Measurements from ENCODE around the gene CYP26B1.

CYP26B1 gene

DNA sequence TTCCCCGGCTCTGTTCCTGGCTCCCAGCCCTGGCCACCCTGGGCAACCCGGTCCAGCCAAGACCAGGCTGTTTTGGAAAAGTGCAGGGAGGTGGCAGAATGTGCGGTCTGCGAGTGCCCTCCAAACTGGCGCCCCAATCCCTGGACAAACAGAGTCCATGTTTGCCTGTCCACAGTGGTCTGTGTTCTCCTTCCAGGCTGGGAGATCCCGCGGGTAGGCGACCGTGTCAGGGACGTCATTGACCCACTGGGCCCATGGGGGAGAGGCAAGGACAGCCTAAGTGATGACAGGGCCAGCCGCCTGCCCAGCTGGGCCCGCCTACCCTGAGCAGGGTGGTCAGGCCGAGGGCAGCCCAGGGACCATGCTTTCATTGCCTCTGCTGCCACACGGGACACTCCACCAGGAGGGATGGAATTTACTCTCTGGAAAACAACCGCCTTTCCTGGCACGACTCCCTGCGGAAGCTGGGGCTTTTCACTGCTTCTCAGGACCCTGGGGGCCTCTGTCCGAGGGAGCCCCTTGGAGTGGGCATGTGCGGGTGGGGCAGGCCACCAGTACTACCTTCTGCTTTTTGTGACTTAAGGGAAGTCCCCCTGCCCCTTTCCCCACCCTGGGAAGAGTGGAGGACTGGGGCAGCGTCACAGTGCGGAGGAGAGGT lies 20.1 kb downstream of the CYP26B1 start:
- no peak for DNase-seq

DNA sequence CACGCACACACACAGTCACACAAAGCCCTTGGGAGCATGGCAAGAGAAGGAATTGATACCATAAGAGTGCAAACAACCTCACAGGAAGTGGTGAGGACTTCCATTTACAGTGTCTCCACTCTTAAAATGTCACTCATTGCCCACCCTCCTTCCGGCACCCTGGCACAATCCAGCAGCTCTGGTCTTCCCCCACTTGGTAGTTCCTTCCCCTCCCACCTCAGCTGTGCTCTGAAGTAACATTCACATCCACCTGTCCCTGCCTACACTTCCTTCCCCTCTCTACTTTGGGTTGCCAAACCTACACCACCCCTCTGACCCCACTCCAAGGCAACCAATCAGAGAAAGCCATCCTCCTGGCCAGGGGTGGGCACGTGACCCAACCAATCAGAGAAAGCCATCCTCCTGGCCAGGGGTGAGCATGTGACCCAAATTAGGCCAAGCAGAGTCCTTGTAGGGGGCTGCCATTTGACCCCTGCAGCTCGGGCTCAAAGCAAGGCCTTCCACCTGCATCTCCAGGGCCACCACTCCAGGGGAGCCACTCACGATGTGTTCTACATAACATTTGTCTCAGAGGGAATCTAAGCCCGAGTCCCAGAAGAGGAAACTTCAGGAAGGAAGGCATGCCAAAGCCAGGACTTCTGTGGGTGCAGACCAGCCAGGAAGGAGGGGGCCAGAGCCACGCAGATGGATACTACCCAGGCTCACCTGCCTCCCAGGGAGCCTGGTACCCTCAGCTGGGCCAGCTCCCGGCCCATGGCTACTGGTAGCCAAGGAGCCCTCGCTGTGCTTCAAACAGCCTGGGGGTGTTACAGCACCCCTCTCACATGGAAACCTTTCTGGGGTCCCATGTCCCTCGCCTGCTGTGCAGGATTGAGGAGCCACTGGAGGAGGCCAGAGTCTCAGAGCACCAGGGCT lies 21.2 kb downstream of the CYP26B1 start:
- no peak for DNase-seq

DNA sequence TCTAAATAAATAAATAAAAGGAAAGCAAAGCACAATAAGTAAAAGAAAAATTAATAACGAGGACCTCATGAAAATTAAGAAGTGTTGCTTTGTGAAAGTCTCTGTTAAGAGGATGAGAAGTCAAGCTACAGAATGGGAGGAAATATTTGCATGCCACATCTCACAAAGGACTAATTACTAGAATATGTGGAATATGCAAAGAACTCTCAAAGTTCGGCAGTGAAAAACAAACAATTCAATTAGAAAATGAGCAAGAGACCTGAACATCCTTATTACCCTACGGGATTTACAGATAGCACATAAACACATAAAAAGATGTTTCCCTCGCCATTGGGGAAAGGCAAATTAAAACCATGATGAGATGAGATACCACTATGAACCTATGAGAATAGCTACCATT lies 23.3 kb downstream of the CYP26B1 start:
- DNase-seq, result no peak

DNA sequence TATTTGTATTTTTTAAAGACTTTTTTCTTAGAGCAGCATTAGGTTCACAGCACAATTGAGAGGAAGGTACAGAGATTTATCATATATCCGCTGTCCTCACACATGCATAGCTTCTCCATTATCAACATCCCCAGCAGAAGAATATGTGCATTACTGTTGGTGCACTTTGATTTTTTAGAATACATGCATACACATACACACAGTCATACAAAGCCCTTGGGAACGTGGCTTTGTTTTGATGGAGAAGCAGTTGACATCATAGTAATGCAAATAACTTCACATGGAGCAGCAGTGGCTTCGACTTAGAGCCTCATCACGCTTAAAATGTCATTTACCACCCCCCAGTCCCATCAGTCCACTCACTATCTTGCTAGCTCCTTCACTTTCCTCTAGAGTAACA lies 26.5 kb downstream of the CYP26B1 start:
- DNase-seq, result no peak

DNA sequence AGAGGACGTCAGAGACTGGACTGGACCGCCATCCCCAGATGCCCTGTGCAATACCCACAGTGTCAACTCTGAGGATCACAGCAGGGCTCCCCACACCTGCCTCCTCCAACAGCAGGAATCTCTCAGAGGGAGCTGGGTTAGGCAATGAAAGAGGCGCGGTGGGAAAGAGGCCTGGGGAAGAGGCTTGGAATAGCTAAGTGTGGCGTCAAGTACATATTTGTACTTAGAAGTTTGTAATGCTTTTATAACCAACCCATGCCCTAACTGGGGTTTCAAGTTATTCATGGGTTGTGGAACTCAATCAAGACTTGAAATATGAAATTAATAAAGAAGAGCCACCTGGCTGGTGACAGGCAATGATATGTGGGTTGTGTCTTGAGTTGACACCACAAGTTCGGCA lies 28.7 kb downstream of the CYP26B1 start:
- no peak for DNase-seq

DNA sequence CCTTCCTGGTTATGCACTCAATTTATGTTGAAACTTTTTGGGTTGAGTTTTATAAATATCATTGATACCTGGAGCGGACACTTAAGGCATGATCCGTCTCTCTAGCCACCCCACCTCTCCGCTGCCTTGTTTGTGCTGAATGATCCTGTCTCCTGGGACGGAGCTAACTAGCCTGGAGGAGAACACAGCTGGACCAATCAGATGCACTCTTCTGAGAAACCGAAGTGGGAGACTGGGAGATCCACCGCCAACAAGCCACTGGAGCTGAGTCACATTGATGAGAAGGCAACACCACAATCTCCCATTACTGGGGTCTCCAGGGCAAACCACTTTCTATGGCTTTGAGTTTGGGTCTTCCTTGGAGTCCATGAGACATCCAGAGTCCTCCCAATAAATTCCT lies 29.3 kb downstream of the CYP26B1 start:
- no peak for DNase-seq

DNA sequence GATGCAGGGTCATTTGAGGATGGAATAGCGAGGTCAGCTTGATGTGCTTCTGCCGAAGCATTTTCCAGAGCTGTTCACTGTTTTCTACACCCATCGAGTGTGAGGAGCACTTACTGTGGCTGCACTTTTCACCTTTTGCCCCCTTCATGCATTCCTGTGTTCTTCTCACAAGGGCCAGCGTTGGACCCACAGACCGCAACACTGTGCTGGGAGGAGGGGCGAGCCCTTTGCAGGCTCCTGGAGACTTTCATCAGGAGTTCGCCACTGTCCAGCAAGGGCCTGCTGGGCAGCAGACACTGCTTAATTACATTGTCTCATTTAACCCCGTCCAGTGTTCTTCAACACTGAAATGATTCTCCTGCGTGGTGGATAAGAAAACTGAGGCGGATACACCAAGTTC lies 29.9 kb downstream of the CYP26B1 start:
- DNase-seq, result no peak

DNA sequence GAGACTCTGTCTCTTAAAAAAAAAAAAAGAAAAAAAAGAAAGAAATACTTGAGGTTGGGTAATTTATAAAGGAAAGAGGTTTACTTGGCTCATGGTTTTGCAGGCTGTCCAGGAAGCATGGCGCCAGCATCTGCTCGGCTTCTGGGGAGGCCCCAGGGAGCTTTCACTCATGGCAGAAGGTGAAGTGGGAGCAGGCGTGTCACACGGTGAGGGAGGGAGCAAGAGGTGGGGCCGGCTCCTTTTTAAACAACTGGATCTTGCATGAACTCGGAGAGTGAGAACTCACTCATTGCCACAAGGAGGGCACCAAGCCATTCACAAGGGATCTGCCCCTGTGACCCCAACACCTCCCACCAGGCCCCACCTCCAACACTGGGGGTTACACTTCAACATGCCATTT lies 30.6 kb downstream of the CYP26B1 start:
- no peak for DNase-seq

DNA sequence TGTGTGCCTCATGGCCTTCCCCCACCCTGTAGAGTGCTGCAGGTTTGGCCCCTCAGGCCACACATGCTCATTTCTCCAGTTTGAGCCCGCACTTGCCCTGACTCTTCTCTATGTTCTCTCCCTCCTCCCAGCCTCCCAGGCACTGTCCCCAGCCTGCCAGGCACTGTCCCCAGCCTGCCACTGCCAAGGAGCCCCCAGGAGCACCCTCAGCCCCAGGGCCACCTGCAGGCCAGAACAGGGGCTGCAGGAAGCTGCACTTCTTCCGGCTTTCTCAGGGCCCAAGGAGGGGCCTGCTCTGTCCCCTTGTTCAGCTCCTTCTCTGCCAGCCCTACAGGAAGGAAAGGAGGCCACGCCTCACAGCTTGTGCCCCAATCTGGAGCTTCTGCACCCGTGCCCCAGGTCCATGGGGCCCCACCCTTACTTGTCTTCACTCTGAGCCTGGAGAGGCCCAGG lies 31.6 kb downstream of the CYP26B1 start:
- DNase-seq, result no peak

DNA sequence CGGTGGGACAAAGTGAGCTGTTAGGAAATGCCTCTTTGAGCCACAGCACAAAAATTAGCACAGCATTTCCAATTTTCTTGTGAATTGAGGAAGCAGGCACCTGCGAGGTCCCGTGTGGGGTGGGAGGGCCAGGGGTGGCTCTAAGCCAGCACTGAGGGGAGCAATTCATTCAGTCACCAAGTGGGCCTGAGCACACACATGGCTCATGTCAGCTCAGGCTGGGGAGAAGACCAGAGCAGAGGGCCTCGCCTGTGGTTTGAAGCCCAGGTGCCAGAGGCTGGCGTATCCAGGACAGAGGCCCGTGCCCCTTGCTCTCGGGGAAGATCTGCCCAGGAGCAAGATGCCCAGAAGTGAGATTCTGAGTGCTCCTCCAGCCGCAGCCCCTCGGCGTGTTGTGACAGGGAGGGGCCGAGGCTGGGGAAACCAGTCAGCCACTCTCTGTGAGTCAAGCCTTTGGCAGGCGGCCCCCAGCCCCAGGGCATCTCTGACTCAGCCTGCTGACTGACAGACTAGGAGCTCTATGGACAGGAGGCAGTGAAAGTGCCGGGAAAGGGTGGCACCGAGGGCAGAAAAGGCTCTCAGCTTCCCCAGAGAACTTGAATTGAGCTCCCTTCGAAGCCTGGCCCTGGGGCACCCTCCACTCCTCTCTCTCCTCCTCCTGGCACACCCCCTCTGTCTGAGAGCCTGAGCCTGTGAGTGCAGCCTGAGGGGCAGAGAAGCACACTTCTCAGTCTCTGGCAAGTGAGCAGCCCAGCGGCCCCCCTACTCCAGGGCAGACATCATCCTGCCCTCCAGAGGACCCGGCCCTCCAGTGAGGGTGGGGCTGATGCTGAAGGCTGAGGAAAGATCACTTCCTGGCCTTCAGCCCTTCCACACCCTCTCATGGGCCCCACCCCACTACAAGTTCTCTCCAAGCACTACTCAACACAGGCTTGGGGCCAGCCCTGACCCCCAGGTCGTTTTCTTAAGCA lies 32.3 kb downstream of the CYP26B1 start:
- no peak for DNase-seq

DNA sequence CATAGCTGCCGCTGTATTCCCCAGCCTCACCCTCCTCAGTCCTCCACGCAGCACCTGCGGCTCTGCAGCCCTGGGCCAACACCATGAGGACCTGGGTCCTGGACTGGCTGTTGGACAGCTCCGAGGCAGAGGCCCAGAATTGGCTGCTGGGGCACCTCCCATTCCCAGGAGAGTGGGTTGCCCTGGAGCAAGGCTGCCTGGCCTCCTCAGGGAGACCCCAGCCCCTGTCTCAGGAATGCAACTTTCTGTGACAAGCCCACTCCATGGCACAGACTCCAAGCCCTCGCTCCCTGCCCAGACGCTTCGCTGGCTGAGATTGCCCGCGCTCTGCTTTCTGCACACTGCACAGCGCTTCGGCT lies 33.0 kb downstream of the CYP26B1 start:
- no peak for DNase-seq

DNA sequence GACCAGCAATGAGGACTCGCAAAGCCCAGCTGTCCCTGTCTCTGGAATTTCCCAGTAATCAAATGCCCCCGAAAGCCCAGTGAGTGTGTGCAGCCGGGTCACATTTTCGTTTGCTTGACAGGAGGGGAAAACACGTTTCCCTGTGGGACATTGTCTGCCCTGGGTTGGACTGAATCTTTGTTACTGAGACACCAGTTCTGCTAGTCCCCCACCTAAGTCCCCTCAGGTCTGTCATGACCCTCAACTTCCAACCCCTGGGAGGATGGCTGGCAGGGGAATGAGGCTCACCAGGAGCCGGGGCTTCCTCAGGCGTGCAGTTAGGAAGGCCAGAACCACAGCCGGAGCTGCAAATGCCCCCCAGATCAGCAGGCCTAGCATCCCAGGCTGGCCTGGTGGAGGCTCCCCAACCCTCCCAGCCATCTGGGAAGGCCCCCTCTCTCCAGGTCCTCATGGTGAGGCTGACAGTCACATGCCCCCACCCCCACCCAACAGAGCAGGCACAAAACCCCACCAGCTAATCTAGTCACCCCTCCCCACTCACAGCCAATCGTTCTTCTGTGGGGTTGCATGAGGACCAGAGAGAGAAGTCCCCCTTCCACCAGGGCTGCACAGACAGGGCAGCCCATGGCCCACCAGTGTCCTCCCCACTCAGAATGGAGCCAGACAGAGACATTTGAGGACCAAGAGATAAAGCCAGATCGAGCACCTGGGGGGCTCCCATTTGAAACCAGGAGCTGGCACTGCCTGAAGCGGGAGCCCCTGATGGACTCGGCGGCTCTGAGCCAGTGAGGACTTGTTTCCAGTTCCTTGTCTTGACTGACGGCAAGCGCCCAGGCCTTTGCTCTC lies 33.6 kb downstream of the CYP26B1 start:
- no peak for DNase-seq

DNA sequence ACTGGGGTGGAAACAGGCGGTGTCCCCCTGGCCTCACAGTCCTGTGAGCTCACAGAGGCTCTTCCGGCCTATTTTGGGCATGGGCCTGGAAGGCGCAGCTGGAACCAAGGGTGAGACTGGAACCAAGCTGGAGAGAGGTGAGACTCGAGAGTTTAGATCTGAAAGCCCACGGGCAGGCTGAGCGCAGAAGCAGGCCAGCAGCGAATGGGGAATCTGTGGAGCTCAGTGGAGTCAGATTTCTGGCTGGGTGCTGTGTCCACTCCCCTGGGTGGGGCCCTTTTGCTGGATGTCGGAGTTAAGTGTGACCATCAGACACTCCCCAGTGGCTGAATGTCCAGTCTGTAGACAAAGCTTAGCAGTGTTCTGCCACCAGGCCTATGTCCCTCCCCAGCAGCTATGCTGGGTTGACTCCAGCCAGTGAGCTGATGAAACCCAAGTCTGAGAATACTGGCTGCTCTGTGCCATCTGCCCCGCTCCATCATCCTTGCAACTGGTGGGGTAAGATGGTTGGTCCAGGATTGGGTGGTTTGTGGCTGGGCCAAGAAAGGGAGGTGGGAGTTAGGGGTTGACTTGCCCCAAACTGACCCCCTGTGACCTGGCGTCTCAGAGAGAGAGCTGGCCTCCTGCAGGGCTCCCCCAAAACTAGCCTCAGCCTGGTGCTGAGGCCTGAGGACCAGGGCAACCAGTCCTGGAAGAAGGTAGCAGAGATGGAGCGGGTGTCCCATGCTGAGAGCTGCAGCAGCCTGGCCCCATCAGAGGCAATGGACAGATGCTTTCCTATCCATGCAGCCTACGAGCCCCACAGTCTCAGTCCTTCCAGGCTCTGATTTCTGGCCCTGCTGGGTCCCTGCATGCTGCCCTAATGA lies 34.4 kb downstream of the CYP26B1 start:
- no peak for DNase-seq

DNA sequence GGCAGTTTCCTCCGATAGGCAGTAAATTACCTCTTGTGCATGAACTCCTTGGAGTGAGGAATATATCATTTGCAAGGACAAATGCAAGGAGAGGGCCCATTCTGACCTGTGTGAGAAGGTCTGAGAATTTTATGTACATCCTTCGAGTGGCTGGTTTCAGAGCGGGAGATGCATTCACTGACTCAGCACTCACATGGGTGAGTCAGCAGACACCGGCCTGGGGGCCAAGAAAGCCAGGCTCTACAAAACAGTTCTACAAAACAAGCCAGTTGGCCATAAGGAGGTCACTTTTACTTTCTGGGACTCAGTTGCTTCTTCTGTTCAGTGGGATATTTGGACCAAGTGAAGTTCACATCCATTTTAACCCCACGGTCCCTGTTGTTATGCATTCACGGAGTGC lies 35.3 kb downstream of the CYP26B1 start:
- no peak for DNase-seq

DNA sequence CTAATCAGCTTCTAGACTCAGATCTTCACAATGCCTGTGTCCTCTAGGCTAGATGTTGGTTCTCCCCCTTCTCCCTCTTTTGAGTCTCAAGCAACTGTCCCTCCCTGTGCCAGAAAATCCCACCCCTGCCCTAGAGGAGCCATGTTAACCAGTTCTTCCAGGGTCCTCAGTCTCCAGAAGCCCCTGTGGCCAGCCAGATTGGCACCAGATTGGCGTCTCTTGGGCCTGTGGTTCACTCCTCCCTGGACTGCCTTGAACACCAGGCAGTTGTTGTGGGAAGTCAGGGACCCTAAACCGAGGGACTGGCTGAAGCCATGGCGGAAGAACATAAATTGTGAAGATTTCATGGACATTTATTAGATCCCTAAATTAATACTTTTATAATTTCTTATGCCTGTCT lies 36.6 kb downstream of the CYP26B1 start:
- no peak for DNase-seq

DNA sequence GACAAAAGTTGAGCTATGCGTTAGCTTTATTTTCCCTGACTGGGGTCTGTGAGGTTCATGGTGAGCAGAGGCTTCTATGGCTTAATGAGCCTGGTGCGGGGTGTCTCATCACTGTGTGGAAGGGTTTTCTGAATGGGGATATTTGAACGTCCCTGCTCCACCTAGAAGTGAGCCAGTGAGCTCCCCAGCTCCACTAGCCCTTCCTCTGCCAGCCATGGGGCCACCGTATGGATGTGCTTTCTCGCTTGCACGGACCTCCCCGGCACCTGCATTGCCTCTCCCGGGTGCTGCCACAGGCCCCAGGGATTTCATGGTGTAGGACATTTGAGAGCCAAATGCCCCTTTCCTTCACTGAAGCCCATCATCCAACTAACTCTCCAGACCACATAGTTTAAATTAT lies 37.8 kb downstream of the CYP26B1 start:
- no peak for DNase-seq

DNA sequence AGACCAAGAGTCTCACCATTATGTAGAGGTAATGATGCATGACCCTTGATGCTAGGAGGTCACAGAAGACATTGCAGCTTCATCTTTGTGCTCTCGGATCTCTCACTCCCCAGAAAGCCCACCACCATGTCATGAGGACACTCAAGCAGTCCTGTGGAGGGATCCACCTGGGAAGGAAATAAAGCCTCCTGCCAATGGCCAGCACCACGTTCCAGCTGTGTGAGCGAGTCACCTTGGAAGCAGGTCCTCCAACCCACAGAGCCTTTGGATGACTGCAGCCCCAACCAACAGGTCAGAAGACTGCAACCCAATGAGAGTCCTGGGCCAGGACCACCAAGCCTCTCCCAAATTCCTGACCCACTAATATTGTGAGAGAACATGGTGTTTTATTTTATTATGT lies 38.4 kb downstream of the CYP26B1 start:
- no peak for DNase-seq

DNA sequence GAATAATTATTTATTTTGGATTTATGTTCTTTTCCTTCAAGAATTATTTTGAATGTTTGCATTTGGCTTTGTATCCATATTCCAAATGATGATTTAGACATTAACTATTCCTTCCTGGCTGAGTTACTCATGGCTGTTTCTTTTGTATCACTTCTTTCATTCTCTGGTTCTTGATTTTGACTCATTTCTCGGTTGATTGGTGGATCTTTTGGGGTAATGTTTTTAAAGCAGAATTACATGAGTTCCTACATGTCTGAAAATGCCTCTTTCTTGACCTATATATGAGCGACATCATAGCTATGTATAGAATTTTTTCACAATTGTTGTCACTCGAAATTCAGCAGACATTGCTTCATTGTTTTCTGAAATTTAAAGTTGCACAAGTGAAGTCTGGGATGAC lies 39.5 kb downstream of the CYP26B1 start:
- DNase-seq, result no peak

DNA sequence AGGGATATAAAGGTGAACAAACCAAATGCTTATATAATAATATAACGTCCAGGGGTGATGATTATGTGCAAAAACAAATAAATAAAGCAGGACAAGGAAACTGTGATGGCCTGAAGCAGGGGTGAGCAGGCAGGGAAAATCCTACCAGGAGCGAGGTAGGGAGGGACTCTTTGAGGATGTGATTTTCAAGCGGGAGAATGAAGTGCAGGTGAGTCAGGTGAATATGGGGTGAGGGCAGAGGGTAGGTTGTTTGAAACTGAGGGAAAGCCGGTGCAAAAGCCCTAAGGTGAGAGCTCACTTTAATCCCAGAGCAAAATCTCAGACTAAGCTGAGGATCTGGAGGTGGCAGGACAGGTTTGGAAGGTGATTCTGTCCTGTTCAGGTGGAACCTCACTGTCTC lies 40.7 kb downstream of the CYP26B1 start:
- DNase-seq, result no peak

DNA sequence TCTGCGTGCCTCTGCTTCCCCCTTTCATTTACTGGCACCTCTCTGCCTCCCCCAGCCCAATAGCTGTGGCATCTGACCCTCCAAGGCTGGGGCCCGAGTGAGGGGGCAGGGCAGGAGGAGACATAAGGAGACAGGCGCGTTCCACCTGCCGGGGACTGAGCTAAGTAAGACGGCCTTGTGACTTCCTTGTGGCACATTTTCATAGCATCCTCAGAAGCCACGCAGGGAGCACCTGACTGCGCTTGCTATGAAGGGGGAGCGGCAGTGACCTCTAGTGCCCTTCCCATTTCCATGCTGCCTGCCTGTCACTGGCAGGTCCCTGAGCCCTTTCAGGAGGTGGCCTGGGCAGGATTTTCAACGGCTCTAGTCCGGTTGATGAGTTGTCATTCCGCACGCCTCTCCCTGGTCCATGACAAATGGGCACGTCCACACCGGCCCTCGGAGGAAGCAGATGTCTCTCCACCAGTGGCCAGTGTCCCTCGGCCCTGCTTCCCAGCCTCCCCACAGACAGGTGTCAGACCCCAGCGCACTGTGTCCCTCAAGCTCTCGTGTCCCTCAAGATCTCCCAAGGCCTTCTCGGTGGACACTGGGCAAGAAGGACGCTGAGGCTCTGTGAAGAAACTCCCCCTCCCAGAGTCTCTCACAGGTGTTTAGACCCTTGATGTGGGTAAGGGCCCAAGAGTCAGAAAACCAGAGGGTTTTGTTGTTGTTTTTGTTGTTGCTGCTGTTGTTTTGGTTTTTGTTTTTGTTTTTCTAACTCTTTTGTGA lies 42.7 kb downstream of the CYP26B1 start:
- no peak for DNase-seq

DNA sequence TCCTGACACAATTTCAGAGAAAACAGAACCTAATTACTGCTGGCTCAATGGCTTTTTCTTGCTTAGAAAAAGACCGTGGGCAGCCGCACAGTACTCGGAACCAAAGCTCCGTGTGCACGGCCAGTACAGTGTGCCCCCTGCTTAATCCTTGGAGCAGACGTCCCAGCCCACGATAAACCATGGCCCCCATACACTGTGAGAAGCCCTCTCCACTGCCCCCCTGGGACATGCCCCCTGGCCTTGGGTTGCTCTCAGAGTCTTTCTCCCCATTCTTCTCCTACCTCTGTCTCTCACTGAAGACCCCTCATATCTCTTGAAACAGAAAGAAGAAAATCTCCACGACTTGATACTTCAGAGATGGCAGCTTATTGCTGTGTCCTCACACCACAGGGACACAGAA lies 44.0 kb downstream of the CYP26B1 start:
- DNase-seq, result no peak
